H1 (cell line): ENCODE data around the gene MAP2K5.

Experiments used
- CHD1 ChIP-seq: IDR thresholded peaks from 2 replicates; pipeline ENCODE4 v1.6.1; 2012; ENCODE audit warnings: low read depth, low read length, improper control_type of control experiment
- JUN ChIP-seq: IDR thresholded peaks from 2 replicates; pipeline ENCODE4 v1.6.1; 2011; ENCODE audit warnings: low read depth, mild to moderate bottlenecking, improper control_type of control experiment, low read length
- MAFK ChIP-seq: IDR thresholded peaks from 2 replicates; pipeline ENCODE4 v1.6.1; 2012; ENCODE audit warnings: low read depth, mild to moderate bottlenecking, improper control_type of control experiment, low read length
- POLR2A ChIP-seq, 2 experiments: IDR thresholded peaks; 1 replicate in 1 of 2; 2 replicates in 1 of 2; pipeline ENCODE4 v1.6.1; 2011; ENCODE audit warnings: low read depth in 2 of 2, low read length in 2 of 2, mild to moderate bottlenecking in 2 of 2; ENCODE audit errors: control extremely low read depth in 1 of 2
- SP1 ChIP-seq: IDR thresholded peaks from 2 replicates; pipeline ENCODE4 v1.6.1; 2011; ENCODE audit warnings: low read depth, low read length
- SRF ChIP-seq: IDR thresholded peaks from 2 replicates; pipeline ENCODE4 v1.6.1; 2011; ENCODE audit warnings: mild to moderate bottlenecking, low read depth, low read length, moderate library complexity
- TAF1 ChIP-seq: IDR thresholded peaks from 2 replicates; pipeline ENCODE4 v1.6.1; 2011; ENCODE audit warnings: mild to moderate bottlenecking, low read depth, low read length
- TCF12 ChIP-seq: IDR thresholded peaks from 2 replicates; pipeline ENCODE4 v1.6.1; 2011; ENCODE audit warnings: low read depth, mild to moderate bottlenecking, low read length
- ZNF274 ChIP-seq: IDR thresholded peaks from 2 replicates; pipeline ENCODE4 v1.7.0; 2012; ENCODE audit warnings: low read length, borderline replicate concordance; ENCODE audit errors: extremely low read depth
- TF ChIP-seq, protein P1 (sequence below), 3 experiments: IDR thresholded peaks; 1 replicate in 2 of 3; 2 replicates in 1 of 3; pipeline versions ENCODE4 v1.5.1 to v1.6.1; 2011; ENCODE audit warnings: low read length in 3 of 3, mild to moderate bottlenecking in 3 of 3, inconsistent platforms in 2 of 3, low read depth in 1 of 3, moderate library complexity in 1 of 3; ENCODE audit not compliant: insufficient read depth in 1 of 3; ENCODE audit errors: control extremely low read depth in 1 of 3
- TF ChIP-seq, protein P2 (sequence below): IDR thresholded peaks from 2 replicates; pipeline ENCODE4 v1.6.1; 2012; ENCODE audit warnings: inconsistent platforms
- TF ChIP-seq, protein P3 (sequence below): IDR thresholded peaks from 2 replicates; pipeline ENCODE4 v1.6.1; 2011; ENCODE audit warnings: low read length, improper control_type of control experiment

DNA sequence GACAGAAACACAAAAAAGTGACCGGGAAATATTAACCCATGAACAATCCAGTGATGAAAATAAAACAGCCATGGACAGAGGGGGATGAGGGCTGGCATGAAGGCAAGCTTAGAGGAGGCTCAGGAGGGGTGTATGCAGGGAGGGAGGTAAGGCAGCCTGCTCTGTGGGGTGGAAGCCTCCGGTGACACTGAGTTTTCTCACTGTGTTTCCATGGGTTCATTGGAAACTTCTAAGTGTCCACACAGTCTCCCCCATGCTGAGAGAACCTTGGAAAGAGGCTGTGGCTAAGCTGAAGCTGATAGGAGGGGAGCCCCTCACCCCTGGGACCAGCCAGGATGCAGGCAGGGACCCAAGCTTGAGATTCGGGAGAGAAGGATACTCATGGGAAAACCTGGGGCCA, 276.0 kb downstream of the MAP2K5 start:
- TF ChIP-seq JUN (no peak), TCF12 (no peak), ZNF274 (no peak), MAFK (no peak), SP1 (no peak), POLR2A (IDR thresholded peaks at IDR 0.05; ENCODE audit: control extremely low read depth in 1 of 2, low read depth in 2 of 2, low read length in 2 of 2) (no peak), SRF (no peak), TAF1 (no peak), CHD1 (no peak)
- TF ChIP-seq, protein P1, sequence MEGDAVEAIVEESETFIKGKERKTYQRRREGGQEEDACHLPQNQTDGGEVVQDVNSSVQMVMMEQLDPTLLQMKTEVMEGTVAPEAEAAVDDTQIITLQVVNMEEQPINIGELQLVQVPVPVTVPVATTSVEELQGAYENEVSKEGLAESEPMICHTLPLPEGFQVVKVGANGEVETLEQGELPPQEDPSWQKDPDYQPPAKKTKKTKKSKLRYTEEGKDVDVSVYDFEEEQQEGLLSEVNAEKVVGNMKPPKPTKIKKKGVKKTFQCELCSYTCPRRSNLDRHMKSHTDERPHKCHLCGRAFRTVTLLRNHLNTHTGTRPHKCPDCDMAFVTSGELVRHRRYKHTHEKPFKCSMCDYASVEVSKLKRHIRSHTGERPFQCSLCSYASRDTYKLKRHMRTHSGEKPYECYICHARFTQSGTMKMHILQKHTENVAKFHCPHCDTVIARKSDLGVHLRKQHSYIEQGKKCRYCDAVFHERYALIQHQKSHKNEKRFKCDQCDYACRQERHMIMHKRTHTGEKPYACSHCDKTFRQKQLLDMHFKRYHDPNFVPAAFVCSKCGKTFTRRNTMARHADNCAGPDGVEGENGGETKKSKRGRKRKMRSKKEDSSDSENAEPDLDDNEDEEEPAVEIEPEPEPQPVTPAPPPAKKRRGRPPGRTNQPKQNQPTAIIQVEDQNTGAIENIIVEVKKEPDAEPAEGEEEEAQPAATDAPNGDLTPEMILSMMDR (IDR thresholded peaks at IDR 0.05; ENCODE audit: control extremely low read depth in 1 of 3, insufficient read depth in 1 of 3, low read depth in 1 of 3, low read length in 3 of 3) = no peak
- TF ChIP-seq, protein P2, sequence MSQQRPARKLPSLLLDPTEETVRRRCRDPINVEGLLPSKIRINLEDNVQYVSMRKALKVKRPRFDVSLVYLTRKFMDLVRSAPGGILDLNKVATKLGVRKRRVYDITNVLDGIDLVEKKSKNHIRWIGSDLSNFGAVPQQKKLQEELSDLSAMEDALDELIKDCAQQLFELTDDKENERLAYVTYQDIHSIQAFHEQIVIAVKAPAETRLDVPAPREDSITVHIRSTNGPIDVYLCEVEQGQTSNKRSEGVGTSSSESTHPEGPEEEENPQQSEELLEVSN = no peak
- TF ChIP-seq, protein P3, sequence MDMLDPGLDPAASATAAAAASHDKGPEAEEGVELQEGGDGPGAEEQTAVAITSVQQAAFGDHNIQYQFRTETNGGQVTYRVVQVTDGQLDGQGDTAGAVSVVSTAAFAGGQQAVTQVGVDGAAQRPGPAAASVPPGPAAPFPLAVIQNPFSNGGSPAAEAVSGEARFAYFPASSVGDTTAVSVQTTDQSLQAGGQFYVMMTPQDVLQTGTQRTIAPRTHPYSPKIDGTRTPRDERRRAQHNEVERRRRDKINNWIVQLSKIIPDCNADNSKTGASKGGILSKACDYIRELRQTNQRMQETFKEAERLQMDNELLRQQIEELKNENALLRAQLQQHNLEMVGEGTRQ = no peak
